ENCODE measurements around the gene YPEL2. TPM values are rescaled to one million over a fixed set of nuclear protein-coding genes. Genes with fewer than 3 reads are reported as not detected.
"Not testable (repeated sequence)": the region's sequence is repeated elsewhere in the genome, so short reads cannot be mapped to it uniquely, and the experiment has no call there.

YPEL2 gene
- total and polyA plus RNA-seq, 2 of the 13 experiments (the other 11 are each of a cell fraction or from before 2014, with no cell fraction given) = 8.5 to 21.1 TPM

GRCh38 chr17:59290302-59290998 is 41.0 kb upstream of the YPEL2 start (continued):
- 0 out of 2 replicates have a peak, but pooled peaks have one; percentile 22 for TF ChIP-seq ZNF710 (CRISPR knock-in tag; IDR thresholded peaks at IDR 0.05; ENCODE audit: borderline replicate concordance)
- peak; percentile 60; the same call in 1 of the 2 replicates for TF ChIP-seq ZFY (CRISPR knock-in tag; IDR thresholded peaks at IDR 0.05)
- TF ChIP-seq ZBTB42 (CRISPR knock-in tag; IDR thresholded peaks at IDR 0.05) = 0 out of 2 replicates have a peak, but pooled peaks have one; percentile 19
- peak; percentile 23; the same call in 1 of the 2 replicates for TF ChIP-seq KMT2A (CRISPR knock-in tag; IDR thresholded peaks at IDR 0.05)
- TF ChIP-seq TFDP1 (CRISPR knock-in tag; IDR thresholded peaks at IDR 0.05; ENCODE audit: borderline replicate concordance) = peak; percentile 65; the same call in 1 of the 2 replicates
- 0 out of 2 replicates have a peak, but pooled peaks have one; percentile 23 for TF ChIP-seq E2F1 (CRISPR knock-in tag; IDR thresholded peaks at IDR 0.05)
- 0 out of 2 replicates have a peak, but pooled peaks have one; percentile 23 for TF ChIP-seq RARA (CRISPR knock-in tag; IDR thresholded peaks at IDR 0.05)
- TF ChIP-seq SOX13 (IDR thresholded peaks at IDR 0.05) = not testable (repeated sequence)
- peak in 1 of 2 experiments; percentile 58; a peak in 1 of 4 replicates for TF ChIP-seq SOX13 (CRISPR knock-in tag; conservative IDR thresholded peaks at IDR 0.05 in 1 of 2, IDR thresholded peaks at IDR 0.05 in 1 of 2)
- TF ChIP-seq ZNF550 (CRISPR knock-in tag; IDR thresholded peaks at IDR 0.05; ENCODE audit: borderline replicate concordance) = 0 out of 2 replicates have a peak, but pooled peaks have one; percentile 28
- TF ChIP-seq ZNF12 (CRISPR knock-in tag; IDR thresholded peaks at IDR 0.05) = 0 out of 2 replicates have a peak, but pooled peaks have one; percentile 9
- TF ChIP-seq ZMYM4 (CRISPR knock-in tag; IDR thresholded peaks at IDR 0.05) = peak; percentile 54
- TF ChIP-seq DMAP1 (CRISPR knock-in tag; IDR thresholded peaks at IDR 0.05) = peak; percentile 74; the same call in 1 of the 2 replicates
- TF ChIP-seq MXD4 (CRISPR knock-in tag; IDR thresholded peaks at IDR 0.05) = peak; percentile 29; the same call in 1 of the 2 replicates
- TF ChIP-seq ZNF567 (CRISPR knock-in tag; IDR thresholded peaks at IDR 0.05; ENCODE audit: borderline replicate concordance) = peak; percentile 79; the same call in 1 of the 2 replicates
- peak; percentile 82; the same call in 1 of the 2 replicates for TF ChIP-seq MYNN (CRISPR knock-in tag; IDR thresholded peaks at IDR 0.05; ENCODE audit: low read depth)
- TF ChIP-seq ZNF232 (CRISPR knock-in tag; IDR thresholded peaks at IDR 0.05; ENCODE audit: borderline replicate concordance) = 0 out of 2 replicates have a peak, but pooled peaks have one; percentile 17
- 0 out of 2 replicates have a peak, but pooled peaks have one; percentile 20 for TF ChIP-seq ZNF792 (CRISPR knock-in tag; IDR thresholded peaks at IDR 0.05)
- TF ChIP-seq GZF1 (CRISPR knock-in tag; IDR thresholded peaks at IDR 0.05) = 0 out of 2 replicates have a peak, but pooled peaks have one; percentile 55
- peak; percentile 48; the same call in 1 of the 2 replicates for TF ChIP-seq TFE3 (CRISPR knock-in tag; IDR thresholded peaks at IDR 0.05)
